Measurements from ENCODE around the gene TPPP.

Gene TPPP

GRCh38 chr5:647727-648126, 45.4 kb downstream of the TPPP start:
- TF ChIP-seq REST (IDR thresholded peaks at IDR 0.05; ENCODE audit: low read depth) (no peak), CREB1 (IDR thresholded peaks at IDR 0.05; ENCODE audit: low read depth) (no peak), TCF12 (IDR thresholded peaks at IDR 0.05; ENCODE audit: low read depth) (no peak), YY1 (IDR thresholded peaks at IDR 0.05; ENCODE audit: low read depth) (no peak), RAD21 (IDR thresholded peaks at IDR 0.05; ENCODE audit: low read depth) (no peak), EP300 (IDR thresholded peaks at IDR 0.05; ENCODE audit: borderline replicate concordance) (no peak), ZBTB7A (IDR thresholded peaks at IDR 0.05; ENCODE audit: low read depth) (no peak), MAX (IDR thresholded peaks at IDR 0.05) (no peak), NFIC (IDR thresholded peaks at IDR 0.05) (no peak), CEBPB (IDR thresholded peaks at IDR 0.05) (no peak), EGR1 (IDR thresholded peaks at IDR 0.05) (no peak), FOXM1 (IDR thresholded peaks at IDR 0.05; ENCODE audit: borderline replicate concordance, low read depth) (no peak), TAF1 (IDR thresholded peaks at IDR 0.05; ENCODE audit: low read depth) (no peak), TEAD4 (IDR thresholded peaks at IDR 0.05) (no peak)
- TF ChIP-seq, protein P1, sequence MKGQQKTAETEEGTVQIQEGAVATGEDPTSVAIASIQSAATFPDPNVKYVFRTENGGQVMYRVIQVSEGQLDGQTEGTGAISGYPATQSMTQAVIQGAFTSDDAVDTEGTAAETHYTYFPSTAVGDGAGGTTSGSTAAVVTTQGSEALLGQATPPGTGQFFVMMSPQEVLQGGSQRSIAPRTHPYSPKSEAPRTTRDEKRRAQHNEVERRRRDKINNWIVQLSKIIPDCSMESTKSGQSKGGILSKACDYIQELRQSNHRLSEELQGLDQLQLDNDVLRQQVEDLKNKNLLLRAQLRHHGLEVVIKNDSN (IDR thresholded peaks at IDR 0.05), result no peak

DNA sequence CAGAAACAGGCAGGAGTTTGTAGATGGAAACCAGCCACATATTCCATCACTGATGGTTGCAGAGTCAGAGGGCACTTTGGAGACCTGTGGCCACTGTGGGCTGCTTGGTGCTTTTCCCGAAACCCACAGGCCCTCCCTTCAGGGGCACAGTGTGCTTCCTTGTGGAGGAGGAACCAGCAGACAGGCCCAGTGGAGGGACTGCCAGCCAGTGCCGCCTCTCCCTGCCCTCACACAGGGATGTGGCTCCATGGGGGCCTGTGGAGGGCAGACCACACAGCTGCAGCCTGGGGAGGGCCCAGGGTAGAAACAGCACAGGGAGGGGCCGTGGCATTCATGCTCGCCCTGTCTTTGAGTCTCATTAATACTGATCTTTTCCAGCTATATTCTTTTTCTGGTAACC, 45.8 kb downstream of the TPPP start:
- no peak for TF ChIP-seq TEAD4 (IDR thresholded peaks at IDR 0.05)
- TF ChIP-seq TCF12 (IDR thresholded peaks at IDR 0.05; ENCODE audit: low read depth), result no peak
- TF ChIP-seq YY1 (IDR thresholded peaks at IDR 0.05; ENCODE audit: low read depth), result no peak
- TF ChIP-seq, protein P1 (IDR thresholded peaks at IDR 0.05), result no peak
- no peak for TF ChIP-seq EP300 (IDR thresholded peaks at IDR 0.05; ENCODE audit: borderline replicate concordance)
- TF ChIP-seq CEBPB (IDR thresholded peaks at IDR 0.05), result no peak
- no peak for TF ChIP-seq MAX (IDR thresholded peaks at IDR 0.05)
- TF ChIP-seq REST (IDR thresholded peaks at IDR 0.05; ENCODE audit: low read depth), result no peak

DNA sequence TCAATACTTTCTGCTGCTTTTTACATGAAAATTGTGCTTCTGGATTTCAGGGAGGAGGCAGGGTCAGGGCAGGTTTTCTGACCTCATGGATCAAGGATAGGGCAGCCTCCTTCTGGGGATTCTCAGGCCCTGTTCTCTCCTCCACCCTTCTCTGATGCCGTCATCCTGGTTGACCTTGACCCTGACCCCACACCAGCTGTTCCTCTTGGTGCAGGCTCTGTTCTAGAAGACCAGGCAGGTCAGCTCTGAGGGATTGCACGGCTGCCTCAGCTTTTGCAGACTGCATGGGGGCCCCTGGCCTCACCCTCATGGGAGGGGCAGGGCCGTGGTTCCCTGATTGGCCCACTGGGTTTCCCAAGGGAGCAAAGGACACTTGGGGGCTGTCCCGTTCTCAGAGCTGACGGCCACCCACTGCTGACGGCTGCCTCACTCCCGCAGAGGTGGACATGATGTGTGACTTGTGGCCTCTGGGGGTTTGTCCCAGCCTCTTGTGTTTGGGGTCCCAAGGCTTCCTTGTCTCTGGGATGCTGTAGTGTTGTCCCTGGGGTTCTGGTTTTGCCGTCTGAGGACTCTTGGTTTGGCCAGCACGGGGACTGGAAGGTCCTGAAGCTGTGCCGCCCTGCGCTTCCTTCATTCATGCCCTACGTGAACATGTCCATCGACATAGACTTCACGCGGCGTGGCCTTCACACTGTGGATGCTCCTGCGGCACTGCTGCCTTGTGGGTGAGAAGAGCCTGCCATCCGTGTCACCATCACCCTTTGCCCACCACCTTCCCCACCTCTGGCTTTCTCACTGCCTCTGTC, 46.6 kb downstream of the TPPP start:
- no peak for TF ChIP-seq EGR1 (IDR thresholded peaks at IDR 0.05)

DNA sequence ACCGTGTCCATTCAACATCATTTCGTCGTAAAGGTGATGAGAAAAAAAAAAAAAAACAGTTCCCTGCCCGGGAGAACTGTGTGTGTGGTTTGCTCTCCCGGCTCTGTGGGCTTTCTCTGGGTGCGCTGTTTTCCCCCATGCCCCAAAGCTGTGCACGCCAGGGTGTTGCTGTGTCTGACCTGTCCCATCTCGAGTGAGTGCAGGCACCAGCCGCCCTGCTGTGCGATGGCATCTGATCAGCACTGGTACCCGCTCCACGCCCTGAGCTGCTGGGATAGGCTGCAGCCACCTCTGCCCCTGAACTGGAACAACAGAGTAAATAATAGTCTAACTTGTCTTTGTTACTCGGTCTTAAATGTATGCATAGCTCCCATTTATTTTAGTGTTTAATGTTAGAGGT, 47.7 kb downstream of the TPPP start:
- no peak for TF ChIP-seq ZBTB7A (IDR thresholded peaks at IDR 0.05; ENCODE audit: low read depth)
- TF ChIP-seq CREB1 (IDR thresholded peaks at IDR 0.05; ENCODE audit: low read depth), result no peak
- TF ChIP-seq YY1 (IDR thresholded peaks at IDR 0.05; ENCODE audit: low read depth), result no peak
- TF ChIP-seq TCF12 (IDR thresholded peaks at IDR 0.05; ENCODE audit: low read depth), result no peak
- no peak for TF ChIP-seq REST (IDR thresholded peaks at IDR 0.05; ENCODE audit: low read depth)
- TF ChIP-seq, protein P1 (IDR thresholded peaks at IDR 0.05), result no peak
- TF ChIP-seq CEBPB (IDR thresholded peaks at IDR 0.05), result no peak
- TF ChIP-seq EP300 (IDR thresholded peaks at IDR 0.05; ENCODE audit: borderline replicate concordance), result no peak
- TF ChIP-seq TEAD4 (IDR thresholded peaks at IDR 0.05), result no peak
- TF ChIP-seq EGR1 (IDR thresholded peaks at IDR 0.05), result no peak
- TF ChIP-seq RAD21 (IDR thresholded peaks at IDR 0.05; ENCODE audit: low read depth), result no peak
- no peak for TF ChIP-seq FOXM1 (IDR thresholded peaks at IDR 0.05; ENCODE audit: borderline replicate concordance, low read depth)
- no peak for TF ChIP-seq TAF1 (IDR thresholded peaks at IDR 0.05; ENCODE audit: low read depth)
- TF ChIP-seq NFIC (IDR thresholded peaks at IDR 0.05), result no peak
- TF ChIP-seq MAX (IDR thresholded peaks at IDR 0.05), result no peak

Data from Ishikawa (cell line).